Activated CD4-positive, alpha-beta T cell treated with anti-CD3 and anti-CD28 coated beads for 36 hours (primary cell): ENCODE results near the gene KRT6B. TPM values are rescaled to one million over a fixed set of nuclear protein-coding genes. Genes with fewer than 3 reads are reported as not detected.
A peak's percentile ranks its signal among the peaks of the same experiment; 100 is the strongest.

Experiments used
- ATAC-seq: fragments of 200-7000 bp; cut with Tn5 transposase; one replicate; pipeline ENCODE4 v1.10.0; 2021; ENCODE audit warnings: mild to moderate bottlenecking, moderate library complexity
- CTCF ChIA-PET: fragments of 350-600 bp; sonication (Branson Sonifier 250); formaldehyde crosslinking; loops from one replicate; lab custom pipeline; 2021; ENCODE audit warnings: antibody characterized with exemption; lab: Charles Lee
- POLR2A ChIA-PET: fragments of 350-600 bp; sonication (Branson Sonifier 250); formaldehyde crosslinking; loops from one replicate; lab custom pipeline; 2021; ENCODE audit warnings: antibody characterized with exemption, inconsistent platforms; lab: Charles Lee
- DNase-seq: peaks from one replicate; pipeline ENCODE4 v3.0.0-alpha.2; 2020
- H3K27ac Mint-ChIP-seq: one replicate; pipeline ENCODE4 v1.8.0; 2021; ENCODE audit warnings: mixed read lengths
- H3K27me3 Mint-ChIP-seq: one replicate; pipeline ENCODE4 v1.8.0; 2021; ENCODE audit warnings: mixed read lengths
- H3K36me3 Mint-ChIP-seq: one replicate; pipeline ENCODE4 v1.8.0; 2021; ENCODE audit warnings: low read depth, mixed read lengths
- H3K4me1 Mint-ChIP-seq: one replicate; pipeline ENCODE4 v1.8.0; 2021; ENCODE audit warnings: mixed read lengths
- H3K4me3 Mint-ChIP-seq: one replicate; pipeline ENCODE4 v1.8.0; 2021; ENCODE audit warnings: mild to moderate bottlenecking, moderate library complexity, mixed read lengths
- H3K9me3 Mint-ChIP-seq: one replicate; pipeline ENCODE4 v1.8.0; 2021; ENCODE audit warnings: low read depth, mixed read lengths
- intact Hi-C, 2 experiments: fragments of 100-400 bp; cut with DNase I in 1 of 2; cut with micrococcal nuclease in 1 of 2; formaldehyde crosslinking; loops; one replicate each; pipeline versions ENCODE4 v1.14.2 to v1.15.1; 2022 to 2024; cut with DNase I, micrococcal nuclease
- total RNA-seq, 2 experiments: library from RNA; stranded (reverse); gene quantifications; one replicate each; pipeline ENCODE4 v1.2.3, GENCODE V29; 2021

Gene KRT6B
- total RNA-seq, 2 experiments from 2014 or later, result not detected

- ChIA-PET CTCF (no interaction called here), POLR2A (no interaction called here)
- no peaks in the 10 kb centered on the region for H3K27me3 Mint-ChIP-seq
- DNase-seq (no peak), ATAC-seq (no peak)
- H3K27ac Mint-ChIP-seq, result no peak overlapping the region
- intact Hi-C loops, result no loop called here
- no peak overlapping the region for H3K4me3 Mint-ChIP-seq
- H3K4me1 Mint-ChIP-seq, result no peaks in the 10 kb centered on the region
- H3K36me3 Mint-ChIP-seq, result no peaks in the 10 kb centered on the region
- H3K9me3 Mint-ChIP-seq, result no peaks in the 10 kb centered on the region
Observed at GRCh38 chr12:52404951-52405350, 47.0 kb downstream of the KRT6B start.

- no peaks in the 10 kb centered on the region for H3K27me3 Mint-ChIP-seq
- H3K9me3 Mint-ChIP-seq, result no peaks in the 10 kb centered on the region
- intact Hi-C loops, result no loop called here
- H3K27ac Mint-ChIP-seq, result no peak overlapping the region
- H3K36me3 Mint-ChIP-seq, result no peaks in the 10 kb centered on the region
- H3K4me1 Mint-ChIP-seq, result no peaks in the 10 kb centered on the region
- ChIA-PET CTCF (no interaction called here), POLR2A (no interaction called here)
- no peak overlapping the region for H3K4me3 Mint-ChIP-seq
- DNase-seq (no peak), ATAC-seq (no peak)
Observed at GRCh38 chr12:52403561-52403960, 48.4 kb downstream of the KRT6B start.

- Mint-ChIP-seq H3K27me3 (no peaks in the 10 kb centered on the region), H3K4me3 (no peak overlapping the region), H3K27ac (no peak overlapping the region), H3K4me1 (no peaks in the 10 kb centered on the region), H3K36me3 (no peaks in the 10 kb centered on the region), H3K9me3 (no peaks in the 10 kb centered on the region)
- CTCF ChIA-PET, result no interaction called here
- ATAC-seq (no peak), DNase-seq (no peak)
- POLR2A ChIA-PET, result no interaction called here
- intact Hi-C loops, result no loop called here
Observed at GRCh38 chr12:52402873-52403540, 48.9 kb downstream of the KRT6B start.

- POLR2A ChIA-PET, result no interaction called here
- Mint-ChIP-seq H3K4me3 (no peak overlapping the region), H3K27ac (no peak overlapping the region), H3K9me3 (no peaks in the 10 kb centered on the region), H3K4me1 (no peaks in the 10 kb centered on the region), H3K27me3 (no peaks in the 10 kb centered on the region), H3K36me3 (no peaks in the 10 kb centered on the region)
- CTCF ChIA-PET, result no interaction called here
- ATAC-seq, result no peak
- intact Hi-C loops, result no loop called here
- no peak for DNase-seq
Observed at GRCh38 chr12:52402377-52402776, 49.6 kb downstream of the KRT6B start.

- POLR2A ChIA-PET, result no interaction called here
- Mint-ChIP-seq H3K27me3 (peaks cover 1% of the 10 kb centered on the region), H3K4me3 (no peak overlapping the region), H3K4me1 (no peaks in the 10 kb centered on the region), H3K9me3 (no peaks in the 10 kb centered on the region), H3K27ac (no peak overlapping the region), H3K36me3 (no peaks in the 10 kb centered on the region)
- CTCF ChIA-PET, result interaction anchor here (0.9 kb wide), 1 partner anchor 28 kb away, joined by 4 read pairs; no protein-coding TSS in a partner anchor
- intact Hi-C loops, result no loop called here
- no peak for DNase-seq
- no peak for ATAC-seq
Observed at GRCh38 chr12:52401926-52402325, 50.0 kb downstream of the KRT6B start.

- H3K9me3 Mint-ChIP-seq, result no peaks in the 10 kb centered on the region
- no peaks in the 10 kb centered on the region for H3K4me1 Mint-ChIP-seq
- H3K27ac Mint-ChIP-seq, result no peak overlapping the region
- DNase-seq, result no peak
- no peaks in the 10 kb centered on the region for H3K36me3 Mint-ChIP-seq
- CTCF ChIA-PET, result interaction anchor here (0.9 to 1.3 kb wide), 2 partner anchors 18 to 28 kb away, joined by 4 read pairs; no protein-coding TSS in a partner anchor
- intact Hi-C loops, result no loop called here
- H3K4me3 Mint-ChIP-seq, result no peak overlapping the region
- POLR2A ChIA-PET, result no interaction called here
- ATAC-seq, result no peak
- peaks cover 3% of the 10 kb centered on the region for H3K27me3 Mint-ChIP-seq
Observed at GRCh38 chr12:52401526-52401925, 50.4 kb downstream of the KRT6B start.

GRCh38 chr12:52400906-52401305 lies 51.0 kb downstream of the KRT6B start:
- CTCF ChIA-PET, result interaction anchor here (0.9 to 1.3 kb wide), 3 partner anchors 17 to 580 kb away, joined by 4 to 6 read pairs (median 4); no protein-coding TSS in a partner anchor

GRCh38 chr12:52399756-52400155 lies 52.2 kb downstream of the KRT6B start:
- ATAC-seq (no peak), DNase-seq (no peak)
- Mint-ChIP-seq H3K27ac (no peak overlapping the region), H3K27me3 (peaks cover 3% of the 10 kb centered on the region), H3K4me3 (no peak overlapping the region), H3K36me3 (no peaks in the 10 kb centered on the region), H3K4me1 (no peaks in the 10 kb centered on the region), H3K9me3 (no peaks in the 10 kb centered on the region)
- intact Hi-C loops, result loop anchor here in 1 of 2 experiments (10.0 kb wide), 1 partner anchor 105 kb away; no protein-coding TSS in a partner anchor
- ChIA-PET POLR2A (no interaction called here), CTCF (interaction anchor here (1.1 to 1.5 kb wide), 2 partner anchors 27 to 581 kb away, joined by 6 read pairs; no protein-coding TSS in a partner anchor)

More at GRCh38 chr12:52400906-52401305, 51.0 kb downstream of the KRT6B start:
- ATAC-seq, result no peak
- no peaks in the 10 kb centered on the region for H3K9me3 Mint-ChIP-seq
- H3K4me1 Mint-ChIP-seq, result no peaks in the 10 kb centered on the region
- H3K36me3 Mint-ChIP-seq, result no peaks in the 10 kb centered on the region
- no peak for DNase-seq
- intact Hi-C loops, result no loop called here
- no peak overlapping the region for H3K4me3 Mint-ChIP-seq
- no peak overlapping the region for H3K27ac Mint-ChIP-seq
- POLR2A ChIA-PET, result no interaction called here
- peaks cover 3% of the 10 kb centered on the region for H3K27me3 Mint-ChIP-seq

GRCh38 chr12:52398176-52398575 lies 53.8 kb downstream of the KRT6B start:
- no peak overlapping the region for H3K4me3 Mint-ChIP-seq
- intact Hi-C loops, result loop anchor here in 1 of 2 experiments (10.0 kb wide), 1 partner anchor 107 kb away; no protein-coding TSS in a partner anchor
- no peak overlapping the region for H3K27ac Mint-ChIP-seq
- POLR2A ChIA-PET, result interaction anchor here (0.7 kb wide), 1 partner anchor 370 kb away, joined by 6 read pairs; no protein-coding TSS in a partner anchor
- H3K27me3 Mint-ChIP-seq, result peaks cover 3% of the 10 kb centered on the region
- peak; percentile 15 for DNase-seq
- no peaks in the 10 kb centered on the region for H3K36me3 Mint-ChIP-seq
- CTCF ChIA-PET, result interaction anchor here (0.6 to 1.3 kb wide), 3 partner anchors 14 to 30 kb away, joined by 3 to 5 read pairs (median 3); no protein-coding TSS in a partner anchor
- no peaks in the 10 kb centered on the region for H3K4me1 Mint-ChIP-seq
- ATAC-seq, result peak; percentile 58
- no peaks in the 10 kb centered on the region for H3K9me3 Mint-ChIP-seq

- H3K27ac Mint-ChIP-seq, result no peak overlapping the region
Observed at GRCh38 chr12:52396656-52397055, 55.3 kb downstream of the KRT6B start.

More at GRCh38 chr12:52396656-52397055, 55.3 kb downstream of the KRT6B start:
- ATAC-seq, result no peak
- no peak overlapping the region for H3K4me3 Mint-ChIP-seq
- DNase-seq, result no peak
- H3K9me3 Mint-ChIP-seq, result no peaks in the 10 kb centered on the region
- intact Hi-C loops, result loop anchor here in 1 of 2 experiments (10.0 kb wide), 1 partner anchor 108 kb away; no protein-coding TSS in a partner anchor
- ChIA-PET CTCF (interaction anchor here (0.6 to 1.6 kb wide), 3 partner anchors 12 to 25 kb away, joined by 3 to 4 read pairs (median 3); partner anchors contain the start of gene KRT84), POLR2A (no interaction called here)
- no peaks in the 10 kb centered on the region for H3K4me1 Mint-ChIP-seq
- H3K27me3 Mint-ChIP-seq, result peaks cover 5% of the 10 kb centered on the region
- H3K36me3 Mint-ChIP-seq, result no peaks in the 10 kb centered on the region
